HT-29 (cell line): ENCODE measurements around the gene C1GALT1. TPM values are rescaled to one million over a fixed set of nuclear protein-coding genes. Genes with fewer than 3 reads are reported as not detected.
"Not testable (repeated sequence)": the region's sequence is repeated elsewhere in the genome, so short reads cannot be mapped to it uniquely, and the experiment has no call there.

ENCODE experiments used
- DNase-seq: peaks from one replicate; pipeline ENCODE4 v3.0.0-alpha.2; 2015; ENCODE audit warnings: low spot score
- total RNA-seq: library from RNA; depleted of rRNA; stranded (reverse); fragments of >200 nt; shearing (Covaris generic); gene quantifications from 2 replicates; pipeline ENCODE4 v1.2.3, GENCODE V29; 2014

C1GALT1 gene
- total RNA-seq, 1 experiment from 2014 or later: 19.4 TPM

DNA sequence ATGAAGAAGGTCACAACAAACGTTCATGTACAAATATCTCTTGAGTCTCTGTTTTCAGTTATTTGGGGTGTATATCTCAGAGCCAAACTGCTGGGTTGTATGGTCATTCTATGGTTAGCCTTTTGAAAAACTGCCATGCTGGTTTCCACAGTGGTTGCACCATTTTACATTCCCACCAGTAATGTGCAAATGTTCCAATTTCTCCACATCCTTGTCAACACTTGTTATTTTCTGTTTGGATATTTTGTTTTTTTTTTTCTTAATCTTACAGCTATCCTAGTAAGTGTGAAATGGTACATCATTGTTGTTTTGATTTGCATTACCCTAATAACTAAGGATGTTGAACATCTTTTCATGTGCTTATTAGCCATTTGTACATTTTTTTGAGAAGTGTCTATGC, 13.0 kb upstream of the C1GALT1 start:
- DNase-seq: no peak

DNA sequence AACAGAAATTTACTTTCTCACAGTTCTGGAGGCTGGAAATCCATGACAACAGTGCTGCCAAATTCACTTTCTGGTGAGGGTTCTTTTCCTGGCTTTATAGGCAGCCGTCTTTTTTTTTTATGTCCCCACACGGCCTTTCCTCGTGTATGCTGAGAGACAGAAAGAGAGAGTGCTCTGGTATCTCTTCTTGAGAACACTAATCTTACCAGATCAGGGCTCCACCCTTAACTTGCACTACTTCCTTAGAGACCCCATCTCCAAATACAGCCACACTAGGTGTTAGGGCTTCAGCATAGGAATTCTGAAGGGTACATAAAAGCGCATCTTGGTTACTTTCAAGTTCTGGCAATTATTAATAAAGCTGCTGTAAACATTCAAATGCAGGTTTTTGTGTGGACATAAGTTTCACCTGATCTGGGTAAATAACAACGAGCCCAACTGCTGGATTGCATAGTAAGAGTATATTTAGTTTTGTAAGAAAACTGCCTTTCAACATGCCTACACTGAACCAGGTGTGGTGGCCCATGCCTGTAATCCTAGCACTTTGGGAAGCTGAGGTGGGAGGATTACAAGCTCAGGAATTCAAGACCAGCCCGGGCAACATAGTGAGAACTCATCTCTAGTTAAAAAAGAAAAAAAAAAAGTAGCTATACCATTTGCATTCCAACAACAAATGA, 8.2 kb upstream of the C1GALT1 start:
- DNase-seq: no peak

GRCh38 chr7:7175075-7175695, 7.2 kb upstream of the C1GALT1 start:
- no peak for DNase-seq

DNA sequence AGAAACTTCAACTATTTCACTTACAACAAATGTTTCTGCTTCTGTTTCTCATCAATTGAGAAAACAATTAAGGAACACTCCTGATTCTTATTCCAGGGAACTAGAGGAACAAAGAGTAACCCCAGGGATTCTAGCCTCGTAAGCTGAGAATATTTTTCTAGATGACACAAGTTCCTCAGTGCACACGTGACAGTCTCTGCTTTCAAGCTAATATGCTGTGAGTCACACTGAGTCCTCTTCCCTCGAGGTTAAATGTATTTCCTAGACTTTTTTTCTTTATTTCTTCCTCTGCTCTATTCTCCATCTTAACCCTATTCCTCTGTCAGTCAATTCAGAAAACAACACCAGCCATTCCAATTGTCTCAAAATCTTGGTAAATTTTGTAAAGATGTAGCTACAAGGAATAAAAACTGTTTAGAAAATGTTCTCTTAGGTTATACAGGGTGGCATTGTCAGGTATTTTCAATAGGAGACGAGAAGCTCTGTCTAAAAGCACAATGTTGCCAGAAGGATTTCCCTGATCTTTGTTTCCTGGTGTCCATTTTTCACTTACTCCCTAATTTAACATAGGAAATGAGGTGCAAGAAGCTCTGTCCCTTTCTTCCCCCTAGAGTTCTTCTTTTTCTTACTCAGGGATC, 5.8 kb upstream of the C1GALT1 start:
- peak; percentile 81 for DNase-seq

DNA sequence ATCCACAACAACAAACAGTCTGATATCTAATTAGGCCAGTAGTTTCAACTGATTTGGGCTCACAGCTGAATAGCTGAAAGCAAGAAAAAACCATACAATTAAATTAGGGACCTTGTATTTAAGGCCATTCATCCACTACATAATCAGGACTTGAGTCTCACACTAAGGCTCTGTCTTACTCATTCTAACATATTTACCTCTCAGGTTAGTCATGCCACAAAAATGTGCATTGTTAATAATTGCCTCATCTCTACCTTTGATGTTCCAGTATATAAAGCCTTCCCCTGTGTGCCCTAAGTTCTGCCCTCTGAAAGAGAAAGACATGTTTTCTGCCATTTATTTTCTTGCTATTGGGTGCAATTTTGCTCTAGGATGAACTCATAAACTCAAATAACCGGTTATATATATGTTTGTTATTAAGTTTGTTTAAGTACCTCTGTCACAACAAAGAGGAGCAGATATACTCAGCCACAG, 5.3 kb upstream of the C1GALT1 start:
- DNase-seq: peak; percentile 97

DNA sequence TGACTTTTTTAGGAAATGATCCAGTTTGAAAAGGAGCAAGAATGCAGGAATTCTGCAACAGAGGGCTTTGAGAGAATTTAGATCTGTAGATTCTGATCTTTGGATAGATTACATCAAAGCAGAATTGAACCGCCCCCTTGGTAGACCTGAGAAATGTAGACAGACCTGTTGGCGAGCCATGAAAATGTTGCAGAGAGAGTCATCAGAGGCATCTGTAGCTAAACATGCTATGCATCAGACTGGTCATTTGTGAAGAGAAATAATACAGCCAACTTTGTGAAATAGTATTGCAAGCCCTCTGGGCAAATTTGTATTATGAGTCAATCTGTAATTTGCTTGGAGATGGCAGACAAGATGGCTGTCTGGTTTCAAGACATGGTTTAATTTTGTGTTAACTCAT, 4.3 kb upstream of the C1GALT1 start:
- peak; percentile 64 for DNase-seq

DNA sequence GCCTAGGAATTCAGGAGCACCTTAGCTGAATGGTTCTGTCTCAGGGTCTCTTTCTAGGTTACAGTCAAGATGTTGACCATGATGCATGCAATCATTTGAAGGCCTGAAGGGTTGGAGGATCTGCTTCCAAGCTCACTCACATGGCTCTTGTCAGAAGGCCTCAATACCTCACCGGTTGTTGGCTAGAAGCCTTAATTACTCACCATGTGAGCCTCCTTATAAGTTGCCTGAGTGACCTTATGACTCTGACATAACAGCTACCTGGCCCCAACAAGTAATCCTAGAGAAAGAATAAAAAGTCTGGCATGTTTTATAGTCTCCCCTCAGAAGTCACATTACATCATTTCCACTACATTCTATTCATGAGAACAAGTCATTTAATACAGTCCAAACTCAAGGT, 3.4 kb upstream of the C1GALT1 start:
- no peak for DNase-seq

- DNase-seq: no peak
Observed at GRCh38 chr7:7180725-7181449, 1.5 kb upstream of the C1GALT1 start.

- no peak for DNase-seq
Observed at GRCh38 chr7:7181519-7182155, 707 bp upstream of the C1GALT1 start.

- DNase-seq: peak; percentile 77
Observed at GRCh38 chr7:7183061-7183837, 905 bp downstream of the C1GALT1 start.

GRCh38 chr7:7183838-7184463, 1.6 kb downstream of the C1GALT1 start:
- no peak for DNase-seq

DNA sequence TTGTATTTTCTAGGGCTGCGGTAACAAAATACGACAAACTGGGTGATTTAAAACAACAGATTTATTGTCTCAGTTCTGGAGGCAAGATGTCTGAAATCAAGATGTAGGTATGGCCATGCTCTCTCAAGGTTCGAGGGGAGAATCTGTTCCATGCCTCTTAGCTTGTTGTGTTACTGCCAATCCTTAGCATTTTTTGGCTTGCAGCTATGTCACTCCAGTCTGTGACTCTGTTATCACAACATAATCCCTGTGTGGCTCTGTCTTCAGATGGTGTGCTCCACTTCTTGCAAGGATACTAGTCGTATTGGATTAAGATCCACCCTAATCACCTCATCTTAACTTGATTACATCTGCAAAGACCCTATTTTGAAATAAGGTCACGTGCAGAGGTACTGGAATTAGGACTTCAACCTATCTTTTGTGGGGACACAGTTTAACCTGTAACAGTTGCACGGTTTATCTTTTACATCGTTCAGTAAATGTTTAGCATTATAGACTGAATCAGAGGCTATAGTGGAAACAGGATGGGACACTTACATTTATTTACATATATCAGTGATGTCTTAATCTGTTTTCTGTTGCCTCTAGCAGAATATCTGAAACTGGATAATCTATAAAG, 3.1 kb downstream of the C1GALT1 start:
- DNase-seq: no peak

- DNase-seq: no peak
Observed at GRCh38 chr7:7188091-7188490, 5.7 kb downstream of the C1GALT1 start.

GRCh38 chr7:7188742-7189141, 6.4 kb downstream of the C1GALT1 start:
- DNase-seq: no peak

- DNase-seq: no peak
Observed at GRCh38 chr7:7190142-7190541, 7.8 kb downstream of the C1GALT1 start.

GRCh38 chr7:7191137-7191536, 8.8 kb downstream of the C1GALT1 start:
- DNase-seq: no peak

- DNase-seq: not testable (repeated sequence)
Observed at GRCh38 chr7:7192798-7193788, 10.7 kb downstream of the C1GALT1 start.

DNA sequence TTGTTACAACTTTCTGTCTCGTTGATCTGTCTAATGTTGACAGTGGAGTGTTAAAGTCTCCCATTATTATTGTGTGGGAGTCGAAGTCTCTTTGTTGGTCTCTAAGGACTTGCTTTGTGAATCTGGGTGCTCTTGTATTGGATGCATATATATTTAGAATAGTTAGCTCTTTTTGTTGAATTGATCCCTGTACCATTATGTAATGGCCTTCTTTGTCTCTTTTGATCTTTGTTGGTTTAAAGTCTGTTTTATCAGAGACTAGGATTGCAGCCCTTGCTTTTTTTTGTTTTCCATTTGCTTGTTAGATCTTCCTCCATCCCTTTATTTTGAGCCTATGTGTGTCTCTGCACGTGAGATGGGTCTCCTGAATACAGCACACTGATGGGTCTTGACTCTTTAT, 17.2 kb downstream of the C1GALT1 start:
- DNase-seq: not testable (repeated sequence)

- not testable (repeated sequence) for DNase-seq
Observed at GRCh38 chr7:7200255-7200654, 17.9 kb downstream of the C1GALT1 start.
